Measurements from ENCODE around the gene PHOSPHO1. TPM values are rescaled to one million over a fixed set of nuclear protein-coding genes. Genes with fewer than 3 reads are reported as not detected.

PHOSPHO1 gene
- total RNA-seq, 1 experiment from 2014 or later: 0.54 TPM

DNA sequence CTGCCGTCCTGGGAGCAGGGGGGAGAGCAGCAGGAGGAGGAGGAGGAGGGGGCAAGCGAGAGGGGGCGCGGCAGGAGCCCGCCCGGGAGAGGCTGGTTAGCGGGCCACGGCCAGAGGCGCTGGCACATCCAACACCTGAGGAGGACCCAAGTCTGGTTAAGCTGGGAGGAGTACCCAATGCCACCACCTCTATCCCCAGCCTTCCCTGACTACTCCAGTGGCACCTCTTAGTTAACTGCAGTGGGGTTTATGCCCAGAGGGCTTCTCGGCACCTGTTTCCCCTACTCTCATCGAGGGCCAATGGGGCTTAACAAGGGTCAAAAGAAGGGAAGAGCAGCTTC is 5.6 kb downstream of the PHOSPHO1 start:
- DNase-seq (ENCODE audit: low read depth, low spot score) (no peak), ATAC-seq (no peak)
- peaks cover 2% of the 10 kb centered on the region; the same call in 1 of the 2 replicates for H3K27me3 ChIP-seq (ENCODE audit: control insufficient read depth, insufficient read depth, low read length)
- ChIA-PET POLR2A (no interaction called here), CTCF (interaction anchor here (0.6 to 1.1 kb wide), 3 partner anchors 25 to 153 kb away, joined by 3 to 6 read pairs (median 3); no protein-coding TSS in a partner anchor)
- H3K36me3 ChIP-seq (ENCODE audit: control insufficient read depth, insufficient read depth, low read length): no peaks in the 10 kb centered on the region
- no TSS peak for BruUV-seq (replicated peaks)
- no peaks in the 10 kb centered on the region for H3K9me3 ChIP-seq (ENCODE audit: control insufficient read depth, insufficient read depth, low read depth, low read length)
- H3K4me1 ChIP-seq (ENCODE audit: control insufficient read depth, insufficient read depth, low read length): peaks cover 17% of the 10 kb centered on the region
- no peak overlapping the region for H3K4me3 ChIP-seq (ENCODE audit: low read depth in 2 of 2, low read length in 2 of 2)
- H3K27ac ChIP-seq (ENCODE audit: low read length): no peak overlapping the region
- in situ Hi-C loops (cut with HindIII; ENCODE audit: low pct_unique_long_range_greater_than_20kb, low sequenced_read_pairs) (no loop called here), intact Hi-C loops (cut with micrococcal nuclease; ENCODE audit: unreplicated experiment) (loop anchor here (10.0 kb wide), 1 partner anchor 170 kb away; no protein-coding TSS in a partner anchor)
- TF ChIP-seq, protein P1, sequence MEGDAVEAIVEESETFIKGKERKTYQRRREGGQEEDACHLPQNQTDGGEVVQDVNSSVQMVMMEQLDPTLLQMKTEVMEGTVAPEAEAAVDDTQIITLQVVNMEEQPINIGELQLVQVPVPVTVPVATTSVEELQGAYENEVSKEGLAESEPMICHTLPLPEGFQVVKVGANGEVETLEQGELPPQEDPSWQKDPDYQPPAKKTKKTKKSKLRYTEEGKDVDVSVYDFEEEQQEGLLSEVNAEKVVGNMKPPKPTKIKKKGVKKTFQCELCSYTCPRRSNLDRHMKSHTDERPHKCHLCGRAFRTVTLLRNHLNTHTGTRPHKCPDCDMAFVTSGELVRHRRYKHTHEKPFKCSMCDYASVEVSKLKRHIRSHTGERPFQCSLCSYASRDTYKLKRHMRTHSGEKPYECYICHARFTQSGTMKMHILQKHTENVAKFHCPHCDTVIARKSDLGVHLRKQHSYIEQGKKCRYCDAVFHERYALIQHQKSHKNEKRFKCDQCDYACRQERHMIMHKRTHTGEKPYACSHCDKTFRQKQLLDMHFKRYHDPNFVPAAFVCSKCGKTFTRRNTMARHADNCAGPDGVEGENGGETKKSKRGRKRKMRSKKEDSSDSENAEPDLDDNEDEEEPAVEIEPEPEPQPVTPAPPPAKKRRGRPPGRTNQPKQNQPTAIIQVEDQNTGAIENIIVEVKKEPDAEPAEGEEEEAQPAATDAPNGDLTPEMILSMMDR (IDR thresholded peaks at IDR 0.05): no peak
- TF ChIP-seq POLR2AphosphoS5 (IDR thresholded peaks at IDR 0.05; ENCODE audit: low read depth, low read length): no peak
- TF ChIP-seq, protein P2, sequence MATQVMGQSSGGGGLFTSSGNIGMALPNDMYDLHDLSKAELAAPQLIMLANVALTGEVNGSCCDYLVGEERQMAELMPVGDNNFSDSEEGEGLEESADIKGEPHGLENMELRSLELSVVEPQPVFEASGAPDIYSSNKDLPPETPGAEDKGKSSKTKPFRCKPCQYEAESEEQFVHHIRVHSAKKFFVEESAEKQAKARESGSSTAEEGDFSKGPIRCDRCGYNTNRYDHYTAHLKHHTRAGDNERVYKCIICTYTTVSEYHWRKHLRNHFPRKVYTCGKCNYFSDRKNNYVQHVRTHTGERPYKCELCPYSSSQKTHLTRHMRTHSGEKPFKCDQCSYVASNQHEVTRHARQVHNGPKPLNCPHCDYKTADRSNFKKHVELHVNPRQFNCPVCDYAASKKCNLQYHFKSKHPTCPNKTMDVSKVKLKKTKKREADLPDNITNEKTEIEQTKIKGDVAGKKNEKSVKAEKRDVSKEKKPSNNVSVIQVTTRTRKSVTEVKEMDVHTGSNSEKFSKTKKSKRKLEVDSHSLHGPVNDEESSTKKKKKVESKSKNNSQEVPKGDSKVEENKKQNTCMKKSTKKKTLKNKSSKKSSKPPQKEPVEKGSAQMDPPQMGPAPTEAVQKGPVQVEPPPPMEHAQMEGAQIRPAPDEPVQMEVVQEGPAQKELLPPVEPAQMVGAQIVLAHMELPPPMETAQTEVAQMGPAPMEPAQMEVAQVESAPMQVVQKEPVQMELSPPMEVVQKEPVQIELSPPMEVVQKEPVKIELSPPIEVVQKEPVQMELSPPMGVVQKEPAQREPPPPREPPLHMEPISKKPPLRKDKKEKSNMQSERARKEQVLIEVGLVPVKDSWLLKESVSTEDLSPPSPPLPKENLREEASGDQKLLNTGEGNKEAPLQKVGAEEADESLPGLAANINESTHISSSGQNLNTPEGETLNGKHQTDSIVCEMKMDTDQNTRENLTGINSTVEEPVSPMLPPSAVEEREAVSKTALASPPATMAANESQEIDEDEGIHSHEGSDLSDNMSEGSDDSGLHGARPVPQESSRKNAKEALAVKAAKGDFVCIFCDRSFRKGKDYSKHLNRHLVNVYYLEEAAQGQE (IDR thresholded peaks at IDR 0.05; ENCODE audit: insufficient read depth in 1 of 2, low read depth in 2 of 2, low read length in 1 of 2): no peak
- no peak for TF ChIP-seq TCF7L2 (IDR thresholded peaks at IDR 0.05; ENCODE audit: low read depth, low read length)
- TF ChIP-seq SIN3A (IDR thresholded peaks at IDR 0.05; ENCODE audit: borderline replicate concordance, insufficient read depth, low read depth, low read length): no peak

DNA sequence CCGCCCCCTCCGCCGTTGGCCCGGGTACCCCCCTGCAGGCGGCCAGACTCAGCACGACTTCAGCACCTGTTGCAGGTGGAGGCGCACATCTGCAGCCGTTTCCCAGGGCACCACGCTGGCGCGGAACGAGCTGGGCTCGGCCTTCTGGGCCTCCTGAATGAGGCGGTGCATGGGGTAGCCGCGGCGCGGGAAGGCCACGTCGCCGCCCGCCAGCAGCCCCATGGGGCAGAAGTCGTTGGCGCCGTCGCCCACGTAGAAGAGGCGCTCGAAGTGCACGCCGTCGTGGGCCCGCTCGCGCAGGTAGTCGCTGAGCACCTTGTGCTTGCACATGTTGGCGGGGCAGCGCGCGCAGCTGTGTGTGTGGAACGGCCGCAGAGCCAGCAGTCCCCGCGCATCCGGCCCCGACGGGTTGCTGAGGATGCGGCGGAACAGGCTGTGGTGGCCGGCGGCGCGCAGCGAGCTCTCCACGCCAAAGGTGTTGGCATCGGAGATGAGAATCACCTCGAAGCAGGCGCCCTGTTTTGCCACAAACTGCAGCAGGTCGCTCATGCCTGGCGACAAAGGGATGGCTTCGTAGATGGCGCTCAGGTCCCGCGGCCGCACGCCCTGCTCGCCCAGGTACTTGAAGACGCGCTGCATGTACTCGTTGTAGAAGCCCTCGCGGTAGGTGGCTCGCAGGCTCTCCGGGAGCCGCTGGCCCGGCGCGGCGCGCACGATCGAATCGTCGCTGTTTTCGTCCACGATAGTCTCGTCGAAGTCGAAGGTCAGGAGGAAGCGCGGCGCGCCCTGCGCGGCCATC is 6.2 kb downstream of the PHOSPHO1 start:
- intact Hi-C loops (cut with micrococcal nuclease; ENCODE audit: unreplicated experiment): loop anchor here (10.0 kb wide), 1 partner anchor 170 kb away; no protein-coding TSS in a partner anchor

More for the DNA sequence above, 6.2 kb downstream of the PHOSPHO1 start:
- Histone ChIP-seq H3K4me1 (ENCODE audit: control insufficient read depth, insufficient read depth, low read length) (peaks cover 17% of the 10 kb centered on the region), H3K36me3 (ENCODE audit: control insufficient read depth, insufficient read depth, low read length) (no peaks in the 10 kb centered on the region), H3K27me3 (ENCODE audit: control insufficient read depth, insufficient read depth, low read length) (no peaks in the 10 kb centered on the region; the same call in 1 of the 2 replicates), H3K9me3 (ENCODE audit: control insufficient read depth, insufficient read depth, low read depth, low read length) (no peaks in the 10 kb centered on the region), H3K27ac (ENCODE audit: low read length) (no peak overlapping the region), H3K4me3 (ENCODE audit: low read depth in 2 of 2, low read length in 2 of 2) (no peak overlapping the region)
- in situ Hi-C loops (cut with HindIII; ENCODE audit: low pct_unique_long_range_greater_than_20kb, low sequenced_read_pairs): no loop called here
- no peak for DNase-seq (ENCODE audit: low read depth, low spot score)
- TF ChIP-seq, protein P1 (IDR thresholded peaks at IDR 0.05): no peak
- TF ChIP-seq, protein P2 (IDR thresholded peaks at IDR 0.05; ENCODE audit: insufficient read depth in 1 of 2, low read depth in 2 of 2, low read length in 1 of 2): no peak
- no peak for TF ChIP-seq SIN3A (IDR thresholded peaks at IDR 0.05; ENCODE audit: borderline replicate concordance, insufficient read depth, low read depth, low read length)
- no peak for TF ChIP-seq TCF7L2 (IDR thresholded peaks at IDR 0.05; ENCODE audit: low read depth, low read length)
- TF ChIP-seq POLR2AphosphoS5 (IDR thresholded peaks at IDR 0.05; ENCODE audit: low read depth, low read length): no peak
- ChIA-PET POLR2A (no interaction called here), CTCF (interaction anchor here (0.8 to 1.1 kb wide), 2 partner anchors 25 to 33 kb away, joined by 3 read pairs; no protein-coding TSS in a partner anchor)
- ATAC-seq: no peak
- no TSS peak for BruUV-seq (replicated peaks)

All from Panc1 (cell line).